ENCODE data around the gene PTPRN2.
A peak's percentile ranks its signal among the peaks of the same experiment; 100 is the strongest.

Gene PTPRN2

DNA sequence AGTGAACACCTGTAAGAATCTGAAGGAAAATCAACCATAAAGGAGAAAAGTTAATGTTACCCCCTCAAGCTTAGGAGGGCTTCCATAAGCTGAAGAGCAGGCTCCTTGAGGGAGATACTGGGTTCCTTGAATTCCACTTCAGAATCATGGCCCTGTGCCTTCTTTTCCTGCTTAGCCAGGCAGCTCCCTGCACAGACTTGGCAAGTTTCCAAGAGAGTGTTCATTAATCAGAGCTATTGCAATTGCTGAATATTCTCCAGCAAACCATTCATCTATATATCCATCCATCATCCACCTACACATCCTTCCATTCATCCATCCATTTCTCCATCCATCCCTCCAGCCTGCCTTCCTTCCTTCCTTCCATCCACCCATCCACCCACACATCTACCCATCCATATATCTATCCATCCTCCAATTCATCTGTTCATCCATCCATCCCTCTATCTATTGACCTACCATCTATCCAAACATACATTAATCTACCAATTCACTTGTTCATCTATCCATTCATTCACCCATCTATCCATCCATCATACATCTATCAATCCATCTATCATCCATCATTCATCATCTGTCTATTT lies 574.4 kb downstream of the PTPRN2 start:
- DNase-seq (ENCODE audit: low spot score): no peak

DNA sequence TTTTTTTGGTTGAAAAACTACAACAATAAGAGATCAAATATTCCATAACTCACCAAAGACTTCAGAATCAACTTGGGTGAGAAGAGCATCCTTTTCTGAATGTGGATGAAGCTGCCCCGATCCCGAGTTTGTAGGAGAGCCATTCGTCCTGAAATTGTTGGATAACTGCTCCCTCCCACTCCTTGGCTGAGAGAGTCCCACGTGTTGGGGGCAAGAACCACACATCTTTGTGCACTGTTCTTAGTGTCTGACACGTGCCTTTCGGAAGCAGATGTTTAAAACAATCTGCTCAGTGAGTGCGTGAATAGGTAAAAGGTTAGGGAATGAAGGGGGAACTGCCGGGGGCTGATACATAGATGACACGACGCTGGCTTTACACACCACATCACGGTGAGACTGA lies 575.7 kb downstream of the PTPRN2 start:
- DNase-seq (ENCODE audit: low spot score): no peak

DNA sequence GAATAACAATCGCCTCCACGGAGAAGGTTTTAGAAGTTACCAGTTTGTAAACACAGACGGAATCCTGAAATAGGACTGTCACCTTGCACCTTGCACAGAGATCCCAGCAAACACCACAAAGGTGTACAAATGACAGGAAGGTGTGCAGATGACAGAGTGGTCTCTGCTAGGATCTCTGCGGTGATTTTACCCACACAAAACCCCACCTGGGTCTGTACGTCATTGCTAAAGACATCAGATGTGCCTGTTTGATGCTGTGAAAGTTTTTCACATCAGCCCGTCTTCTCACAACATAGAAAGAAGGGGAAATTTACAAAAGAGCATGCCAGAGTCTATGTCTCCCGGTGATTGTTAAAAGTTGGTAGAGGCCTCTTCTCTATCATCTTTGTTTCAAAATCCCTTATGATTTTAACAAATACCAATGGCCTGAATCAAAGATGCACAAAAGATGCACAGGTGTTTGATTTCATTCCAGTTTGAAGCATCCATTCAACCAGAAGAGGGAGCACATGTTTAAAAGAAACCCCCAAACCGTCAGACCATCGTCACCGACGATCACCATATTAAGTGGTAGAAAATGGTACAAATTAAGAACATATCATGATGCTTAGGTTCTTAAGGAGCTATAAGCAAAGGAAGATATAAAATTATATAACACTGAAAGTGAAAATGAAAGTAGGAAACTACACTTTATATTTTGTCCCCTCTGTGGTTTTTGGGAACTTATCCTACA lies 576.5 kb downstream of the PTPRN2 start:
- peak; percentile 18 for DNase-seq (ENCODE audit: low spot score)

DNA sequence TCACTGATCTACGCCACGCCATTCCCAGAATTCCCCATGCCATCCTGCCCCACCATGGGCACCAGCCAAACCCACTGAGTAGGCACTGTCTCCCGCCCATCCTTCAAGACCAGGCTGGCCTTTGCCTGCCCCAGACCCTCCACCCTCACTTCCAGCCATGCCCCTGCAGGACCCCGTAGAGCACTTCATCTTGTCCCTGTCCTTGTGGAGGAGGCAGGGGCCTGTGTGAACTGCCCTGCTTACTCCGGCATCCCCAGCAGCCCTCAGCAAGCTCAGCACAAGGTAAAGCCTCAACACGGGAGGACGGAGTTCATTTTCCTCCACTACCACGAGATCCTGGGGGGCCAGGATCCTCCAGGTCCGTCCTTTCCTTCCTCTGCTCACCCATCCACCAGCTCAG lies 577.7 kb downstream of the PTPRN2 start:
- no peak for DNase-seq (ENCODE audit: low spot score)

DNA sequence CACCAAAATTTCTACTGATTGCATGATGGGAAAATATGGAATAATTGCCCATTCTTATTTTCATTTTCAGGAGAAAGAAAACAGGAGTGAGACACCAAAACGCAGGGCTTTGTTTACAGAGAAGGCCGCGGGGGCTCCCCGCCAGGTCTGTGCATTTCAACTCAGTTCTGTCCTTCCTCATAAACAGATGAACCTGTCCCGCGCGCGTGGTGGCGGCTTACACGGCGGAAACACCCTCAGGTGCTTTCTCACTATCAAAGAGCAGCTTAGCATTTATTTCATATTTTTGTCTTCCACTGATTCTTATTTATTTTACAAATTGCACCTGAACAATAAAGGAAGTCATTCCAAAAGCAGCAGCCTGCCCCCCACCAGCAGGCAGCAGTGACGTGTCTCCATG lies 579.4 kb downstream of the PTPRN2 start:
- no peak for DNase-seq (ENCODE audit: low spot score)

DNA sequence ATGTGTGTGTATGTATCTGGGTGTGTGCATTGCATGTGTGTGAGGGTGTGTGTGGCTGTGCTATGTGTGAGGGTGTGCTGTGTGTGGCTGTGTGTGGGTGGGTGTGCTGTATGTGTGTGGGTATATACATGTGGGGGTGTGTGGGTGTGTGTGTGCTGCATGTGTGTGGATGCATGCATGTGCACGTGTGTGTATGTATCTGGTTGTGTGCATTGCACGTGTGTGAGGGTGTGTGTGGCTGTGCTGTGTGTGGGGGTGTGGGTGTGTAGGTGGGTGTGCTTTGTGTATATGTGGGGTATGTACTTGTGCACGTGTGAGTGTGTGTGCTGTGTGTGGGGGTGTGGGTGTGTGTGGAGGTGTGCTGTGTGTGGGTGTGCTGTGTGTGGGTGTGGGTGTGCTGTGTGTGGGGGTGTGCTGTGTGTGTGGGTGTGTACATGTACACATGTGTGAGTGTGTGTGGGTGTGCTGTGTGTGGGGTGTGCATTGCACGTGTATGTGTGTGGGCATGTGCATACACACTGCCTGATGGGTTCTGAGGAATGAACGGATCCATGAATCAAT lies 579.8 kb downstream of the PTPRN2 start:
- DNase-seq (ENCODE audit: low spot score): no peak

DNA sequence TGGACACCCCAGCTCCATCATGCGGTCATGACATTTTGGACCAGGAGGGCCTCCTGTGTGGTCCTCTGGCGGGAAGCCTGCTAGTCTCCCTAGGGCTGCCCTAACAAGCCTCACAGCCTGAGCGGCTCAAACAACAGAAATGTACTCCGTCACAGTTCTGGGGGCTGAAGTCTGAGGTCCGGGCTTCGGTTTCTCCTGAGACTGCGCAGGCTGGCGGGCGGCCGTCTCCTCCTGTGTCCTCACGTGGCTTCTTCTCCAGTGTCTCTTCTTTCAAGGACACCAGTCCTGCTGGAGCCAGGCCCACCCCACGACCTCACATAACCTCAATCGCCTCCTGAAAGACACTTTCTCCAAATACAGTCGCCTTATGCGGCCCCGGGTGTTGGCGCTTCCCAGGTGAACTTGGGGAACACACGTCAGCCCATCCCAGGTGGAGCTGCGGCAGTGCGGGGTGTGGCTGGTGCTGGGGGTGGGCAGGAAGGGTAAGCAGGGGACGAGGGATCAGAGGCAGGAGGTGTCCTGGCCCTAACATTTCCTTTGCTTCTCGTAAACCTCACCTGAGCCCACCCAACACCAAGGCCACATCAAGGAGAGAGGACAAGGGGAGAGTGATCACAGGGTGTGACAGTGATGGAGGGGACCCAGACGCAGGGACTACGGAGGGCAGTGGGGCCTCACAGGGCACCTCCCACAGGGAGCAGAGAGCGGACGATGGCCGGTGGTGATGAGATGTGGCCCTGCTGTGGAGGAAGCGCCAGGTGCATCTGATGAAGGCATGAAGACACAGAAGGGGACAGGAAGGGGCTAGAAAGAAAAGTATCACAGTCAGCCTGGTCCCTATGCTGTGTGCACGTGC lies 580.6 kb downstream of the PTPRN2 start:
- no peak for DNase-seq (ENCODE audit: low spot score)

DNA sequence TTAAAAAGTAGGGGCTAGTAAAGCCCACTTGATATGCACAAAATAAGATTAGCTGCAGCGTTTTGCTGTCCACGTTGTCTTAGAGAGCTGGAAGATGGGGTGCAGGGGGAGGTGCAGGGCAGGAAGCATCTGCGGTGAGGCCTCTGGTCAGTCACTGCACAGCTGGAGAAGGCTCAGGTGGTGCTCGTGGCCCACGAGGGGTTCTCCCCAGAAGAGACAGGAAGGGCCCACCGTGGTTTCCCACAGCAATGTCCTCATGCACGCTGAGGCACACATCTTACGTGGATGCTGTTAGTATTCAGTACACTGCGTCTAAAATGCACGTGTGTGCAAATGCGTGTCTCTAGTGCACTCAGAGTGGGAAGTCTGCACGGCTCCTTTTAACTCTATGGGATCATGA lies 582.1 kb downstream of the PTPRN2 start:
- DNase-seq (ENCODE audit: low spot score): no peak

DNA sequence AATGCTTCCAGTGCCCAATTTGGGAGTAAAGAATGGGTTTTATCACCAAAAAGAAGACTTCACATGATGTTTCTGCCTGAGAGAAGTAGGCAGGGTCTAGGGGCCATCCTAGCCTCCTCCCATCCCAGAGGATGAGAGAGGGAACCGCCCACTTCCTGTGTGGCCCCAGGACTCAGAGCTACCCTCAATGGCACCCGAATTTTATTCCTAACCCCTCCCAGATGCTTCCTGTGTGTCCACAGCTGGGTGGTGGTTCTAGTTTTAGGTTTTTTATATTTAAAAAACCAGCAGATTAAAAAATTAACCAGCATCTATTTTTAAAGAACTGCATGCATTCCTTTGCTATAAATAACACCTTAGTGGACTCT lies 583.5 kb downstream of the PTPRN2 start:
- no peak for DNase-seq (ENCODE audit: low spot score)

DNA sequence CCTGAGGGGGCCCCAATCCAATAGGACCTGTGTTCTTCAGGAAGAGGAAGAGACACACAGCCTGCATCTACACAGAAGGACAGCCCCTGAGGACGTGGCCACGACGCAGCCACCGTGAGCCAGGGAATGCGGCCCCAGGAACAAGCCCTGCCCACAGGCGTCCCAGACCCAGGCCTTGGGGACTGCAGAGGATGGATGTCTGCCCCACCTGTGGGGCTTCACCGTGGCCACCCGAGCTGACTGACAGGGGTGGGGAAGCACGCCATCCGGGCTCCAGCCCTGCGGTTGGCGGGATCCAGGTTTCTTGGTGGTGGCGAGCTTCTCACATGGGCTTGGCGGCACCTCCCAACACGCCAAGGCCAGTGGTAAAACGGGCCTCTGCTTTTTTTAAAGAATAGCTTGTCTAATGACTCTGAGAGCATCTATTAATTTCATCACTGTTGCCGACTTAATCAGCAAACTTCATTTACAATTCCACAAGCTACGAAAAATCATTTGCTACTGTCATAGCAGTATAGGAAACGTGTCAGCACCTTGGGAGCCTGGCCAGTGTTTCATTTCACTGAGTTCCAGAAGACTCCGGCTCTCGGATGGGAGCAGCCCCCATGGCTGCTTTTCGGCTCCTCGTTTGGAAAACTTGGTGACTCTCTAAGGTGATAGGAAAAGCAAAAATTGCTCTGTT lies 584.0 kb downstream of the PTPRN2 start:
- DNase-seq (ENCODE audit: low spot score): no peak

DNA sequence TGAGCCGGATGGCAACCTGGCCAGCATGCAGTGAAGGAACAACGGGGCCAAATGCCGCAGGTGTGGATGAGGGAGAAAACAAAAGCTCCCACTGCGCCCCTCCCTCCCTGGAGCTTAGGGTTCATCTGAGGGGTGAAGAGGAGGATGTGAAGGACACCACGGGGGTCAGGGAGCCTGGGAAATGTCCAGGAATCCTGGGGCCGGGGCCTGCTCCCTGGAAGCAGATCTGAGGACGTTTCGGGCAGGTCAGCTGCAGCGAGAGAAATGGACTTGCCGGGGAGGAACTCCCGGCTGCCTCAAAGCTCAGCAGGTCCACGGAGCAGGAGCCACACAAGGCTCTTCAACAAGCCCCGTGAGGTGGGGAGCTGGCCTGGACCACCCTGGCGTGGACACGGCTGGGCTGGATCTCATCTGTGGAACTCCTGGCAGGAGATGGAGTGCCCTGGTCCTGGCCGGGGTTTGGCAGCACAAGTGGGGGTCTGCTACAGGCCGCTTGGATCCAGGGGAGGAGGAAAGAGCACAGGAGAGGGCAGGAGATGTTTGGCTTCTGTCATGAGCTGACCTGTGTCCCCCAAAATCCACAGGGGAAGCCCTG lies 585.0 kb downstream of the PTPRN2 start:
- DNase-seq (ENCODE audit: low spot score): no peak

DNA sequence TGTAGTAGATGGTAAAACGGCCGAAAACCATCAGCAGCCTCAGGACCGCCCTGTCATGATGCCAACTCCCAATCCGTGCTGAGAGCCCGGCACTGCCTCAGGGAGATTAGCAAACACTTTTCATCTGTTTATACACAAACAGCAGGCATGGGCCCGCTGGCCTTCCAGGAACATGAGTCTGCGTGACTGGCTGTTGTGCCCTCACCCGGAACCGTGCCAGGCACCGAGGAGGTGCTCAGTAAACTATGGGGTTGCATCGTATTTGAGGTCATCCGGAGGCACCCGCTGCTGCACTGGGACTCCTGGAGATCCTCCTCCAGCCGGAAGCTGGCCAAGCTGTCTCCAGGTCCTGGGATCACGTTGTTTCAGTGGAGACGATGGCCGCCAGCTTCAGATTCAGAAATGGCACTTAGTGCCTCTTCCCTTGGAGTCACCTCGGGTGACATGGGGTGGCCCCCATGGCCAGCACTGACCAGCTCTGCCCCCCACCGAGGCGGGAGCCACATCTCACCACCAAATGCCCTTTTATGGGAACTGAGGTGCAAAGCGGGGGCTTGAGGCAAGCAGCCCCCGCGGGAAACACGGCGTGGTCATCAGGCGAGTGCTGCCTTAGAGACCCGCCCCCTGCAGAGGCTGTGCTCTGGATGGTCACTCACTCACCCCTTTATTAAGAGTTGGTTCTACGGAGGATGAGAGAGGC lies 585.9 kb downstream of the PTPRN2 start:
- DNase-seq (ENCODE audit: low spot score): no peak

DNA sequence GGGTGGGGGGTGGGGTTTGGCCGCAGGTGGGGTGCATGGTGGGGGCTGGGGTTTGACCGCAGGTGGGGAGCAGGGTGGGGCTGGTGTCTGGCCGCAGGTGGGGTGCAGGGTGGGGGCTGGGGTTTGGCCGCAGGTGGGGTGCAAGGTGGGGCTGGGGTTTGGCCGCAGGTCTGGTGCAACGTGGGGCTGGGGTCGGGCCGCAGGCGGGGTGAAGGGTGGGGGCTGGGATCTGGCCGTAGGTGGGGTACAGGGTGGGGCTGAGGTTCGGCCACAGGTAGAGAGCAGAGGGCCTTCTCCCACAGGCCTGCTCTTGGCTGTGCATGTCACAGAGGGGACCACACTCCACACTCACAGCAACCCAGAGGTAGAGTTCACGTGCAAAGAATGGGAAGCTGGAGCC lies 586.6 kb downstream of the PTPRN2 start:
- no peak for DNase-seq (ENCODE audit: low spot score)

DNA sequence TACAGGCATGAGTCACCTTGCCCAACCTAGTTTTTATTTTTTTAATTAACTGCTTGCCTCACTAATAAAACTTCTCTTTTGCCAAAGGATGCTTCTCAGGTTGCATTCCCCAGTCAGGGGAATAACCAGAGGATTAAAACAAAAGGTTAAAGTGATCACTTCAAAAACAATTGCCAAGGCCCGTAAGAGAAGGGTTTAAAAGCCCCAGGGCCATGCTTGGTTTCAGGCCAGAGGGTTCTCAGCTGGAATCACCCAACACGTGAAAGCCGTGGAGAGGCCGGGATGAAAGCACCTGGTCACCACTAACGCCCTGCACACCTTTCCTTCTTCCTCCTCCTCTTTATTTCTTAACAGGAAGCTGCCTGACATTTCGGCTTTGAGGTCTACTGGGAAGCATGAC lies 587.5 kb downstream of the PTPRN2 start:
- DNase-seq (ENCODE audit: low spot score): peak; percentile 38

DNA sequence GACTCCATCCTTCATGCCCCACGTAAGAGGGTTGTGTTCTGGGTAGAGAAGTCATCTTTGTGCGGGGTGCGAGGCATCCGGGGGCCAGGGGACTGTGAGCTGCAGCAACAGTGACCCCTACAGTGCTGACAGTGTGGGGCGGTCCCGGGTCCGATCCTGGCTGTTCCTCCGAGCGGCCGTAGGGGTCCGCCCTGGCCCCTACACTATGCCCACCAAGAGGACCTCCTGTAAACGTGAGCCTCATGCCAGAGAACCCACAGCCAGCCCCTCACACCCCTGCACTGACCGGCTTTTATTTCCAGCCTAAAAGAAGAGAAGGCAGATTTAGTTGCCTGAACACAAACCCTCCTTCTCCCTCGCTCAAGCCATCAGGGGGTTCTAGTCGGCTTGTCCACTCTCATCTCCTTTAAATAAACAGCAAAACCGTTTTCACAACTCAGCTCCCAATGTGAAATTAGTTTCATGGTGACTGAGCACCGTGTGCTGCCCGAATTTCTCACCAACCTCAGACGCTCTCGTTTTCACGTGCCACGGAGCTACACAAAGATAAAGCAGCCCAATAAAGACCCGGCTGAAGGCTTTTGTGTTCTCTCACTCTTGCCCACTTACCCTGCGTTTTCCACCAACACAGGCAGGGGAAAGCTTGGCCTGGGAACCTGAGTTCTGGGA lies 588.6 kb downstream of the PTPRN2 start:
- no peak for DNase-seq (ENCODE audit: low spot score)

DNA sequence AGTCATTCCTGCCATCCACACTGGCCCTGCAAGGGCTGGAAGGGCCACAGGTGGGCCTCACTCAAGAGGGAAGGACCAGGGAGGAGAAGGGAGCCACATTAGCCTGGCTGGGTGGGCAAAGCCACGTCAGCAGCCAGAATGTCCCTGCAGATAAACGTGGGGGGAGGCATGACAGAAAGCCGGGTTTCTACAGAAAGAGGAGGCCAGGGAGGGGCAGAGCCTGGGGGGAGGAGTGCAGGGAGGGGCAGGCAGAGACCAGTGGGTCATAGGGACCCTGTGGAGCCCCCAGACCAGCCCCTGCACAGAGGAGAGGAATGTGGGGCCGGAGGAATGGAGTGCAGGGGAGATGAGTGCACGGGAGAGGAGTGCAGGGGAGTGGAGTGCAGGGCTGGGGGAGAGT lies 590.2 kb downstream of the PTPRN2 start:
- no peak for DNase-seq (ENCODE audit: low spot score)

DNA sequence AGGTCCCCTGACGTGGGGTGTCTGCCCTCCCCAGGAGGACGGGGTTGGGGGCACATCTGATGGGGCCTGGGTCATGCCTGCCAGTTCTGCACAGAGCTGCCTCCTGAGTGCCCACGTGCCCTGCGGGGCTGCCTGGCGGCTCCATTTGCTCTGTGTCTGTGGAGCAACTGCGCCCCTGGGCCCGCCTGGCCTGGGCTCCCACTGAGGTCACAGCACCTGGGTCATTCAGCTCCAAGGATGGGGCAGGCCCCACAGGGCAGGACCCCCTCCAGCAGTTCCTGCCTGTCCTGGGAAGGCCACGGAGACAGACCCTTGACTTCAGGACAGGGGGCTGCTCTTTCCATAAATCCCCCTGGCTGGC lies 590.6 kb downstream of the PTPRN2 start:
- no peak for DNase-seq (ENCODE audit: low spot score)

DNA sequence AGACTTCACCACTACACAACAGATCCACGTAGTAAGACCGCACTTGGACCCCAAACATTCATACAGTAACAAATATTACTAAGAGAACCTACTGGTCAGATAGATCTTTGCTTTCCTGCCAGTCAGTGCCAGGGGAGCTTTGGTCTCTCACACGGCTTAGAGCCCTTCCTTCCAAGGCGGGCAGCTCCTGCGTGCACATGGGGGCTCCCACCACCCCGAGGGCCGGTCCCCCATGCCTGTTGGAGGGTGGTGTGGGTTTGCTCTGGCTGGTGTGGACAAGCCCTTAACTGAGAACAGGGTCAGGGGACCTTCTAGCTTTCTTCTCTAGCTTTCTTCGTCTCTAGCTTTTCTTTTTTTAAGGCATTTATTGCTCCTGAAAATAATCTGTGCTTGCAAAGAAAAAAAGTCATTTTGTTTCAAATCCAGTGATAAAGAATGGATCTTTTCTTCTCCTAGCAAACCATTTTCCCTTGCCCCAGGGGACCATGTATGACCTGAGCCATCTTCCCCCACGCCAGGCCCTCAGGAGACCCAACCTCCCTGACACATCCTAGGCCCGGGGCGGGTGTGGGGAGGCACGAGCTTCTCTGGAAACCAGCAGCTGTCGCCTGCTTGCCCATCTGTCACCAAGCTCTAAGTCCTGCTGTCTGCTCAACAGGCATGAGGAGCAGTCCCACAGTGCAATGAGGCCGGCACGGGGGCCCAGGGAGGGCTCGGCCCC lies 591.1 kb downstream of the PTPRN2 start:
- no peak for DNase-seq (ENCODE audit: low spot score)

DNA sequence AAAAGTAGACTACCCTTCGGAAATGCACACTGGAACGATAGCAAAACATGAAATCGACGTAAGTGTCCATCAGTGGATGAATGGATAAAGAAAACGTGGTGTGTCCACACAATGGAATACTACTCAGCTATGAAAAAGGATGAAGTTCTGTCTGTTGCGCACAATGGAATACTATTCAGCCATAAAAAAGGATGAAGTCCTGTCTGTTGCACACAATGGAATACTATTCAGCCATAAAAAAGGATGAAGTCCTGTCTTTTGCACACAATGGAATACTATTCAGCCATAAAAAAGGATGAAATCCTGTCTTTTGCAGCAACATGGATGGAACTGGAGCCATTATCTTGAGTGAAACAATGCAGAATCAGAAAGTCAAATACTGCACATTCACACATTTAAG lies 591.8 kb downstream of the PTPRN2 start:
- DNase-seq (ENCODE audit: low spot score): no peak

DNA sequence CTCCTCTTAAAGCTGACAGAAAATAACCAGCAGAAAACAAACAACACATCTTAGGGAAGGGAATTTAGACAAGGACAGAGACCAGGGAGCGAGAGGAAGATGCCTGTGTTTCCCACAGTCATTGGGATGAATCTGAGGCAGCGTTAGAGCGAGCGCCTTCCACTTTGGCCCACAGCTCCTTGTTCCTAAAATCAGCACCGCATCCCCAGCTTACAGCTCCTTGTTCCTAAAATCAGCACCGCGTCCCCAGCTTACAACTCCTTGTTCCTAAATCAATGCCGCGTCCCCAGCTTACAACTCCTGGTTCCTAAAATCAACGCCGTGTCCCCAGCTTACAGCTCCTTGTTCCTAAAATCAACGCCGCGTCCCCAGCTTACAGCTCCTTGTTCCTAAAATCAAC lies 593.3 kb downstream of the PTPRN2 start:
- DNase-seq (ENCODE audit: low spot score): no peak

All from LoVo (cell line).